ENCODE results near the gene DISP3.

The DISP3 gene

DNA sequence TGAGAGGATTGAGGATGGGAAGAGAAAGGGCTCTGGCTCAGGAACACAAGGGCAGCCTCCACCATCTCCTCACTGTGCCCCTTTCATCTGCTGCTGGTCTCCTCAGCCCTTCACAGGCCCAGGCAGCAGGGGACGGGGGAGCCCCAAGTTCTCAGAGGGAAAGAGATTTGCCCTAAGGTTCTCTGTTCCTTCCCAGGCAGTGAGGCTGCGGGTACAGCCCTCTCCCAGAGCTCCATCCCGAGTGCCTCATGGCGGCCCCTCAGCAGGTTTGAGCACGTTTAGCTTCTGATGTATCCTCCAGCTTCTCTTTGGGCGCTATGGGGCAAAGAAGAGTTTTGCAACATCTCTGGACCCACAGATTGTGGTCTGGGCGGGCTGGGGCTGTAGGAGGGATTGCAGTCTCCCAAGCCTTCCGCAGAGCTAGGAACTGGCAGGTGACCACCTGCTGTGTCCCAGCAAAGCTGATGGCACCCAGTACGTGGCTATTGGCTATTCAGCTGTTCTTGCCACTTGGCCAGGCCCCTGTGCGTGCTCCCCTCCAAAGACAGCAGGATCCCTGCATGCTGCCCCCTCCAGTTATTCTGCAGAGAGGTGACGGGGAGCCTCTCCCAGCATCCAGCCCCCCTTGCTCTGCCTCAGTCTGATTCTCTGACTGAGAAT lies 10.1 kb downstream of the DISP3 start:
- H3K27ac ChIP-seq: no peak overlapping the region
- POLR2A ChIA-PET (ENCODE audit: low non-redundant PET): no interaction called here
- TF ChIP-seq, protein P1, sequence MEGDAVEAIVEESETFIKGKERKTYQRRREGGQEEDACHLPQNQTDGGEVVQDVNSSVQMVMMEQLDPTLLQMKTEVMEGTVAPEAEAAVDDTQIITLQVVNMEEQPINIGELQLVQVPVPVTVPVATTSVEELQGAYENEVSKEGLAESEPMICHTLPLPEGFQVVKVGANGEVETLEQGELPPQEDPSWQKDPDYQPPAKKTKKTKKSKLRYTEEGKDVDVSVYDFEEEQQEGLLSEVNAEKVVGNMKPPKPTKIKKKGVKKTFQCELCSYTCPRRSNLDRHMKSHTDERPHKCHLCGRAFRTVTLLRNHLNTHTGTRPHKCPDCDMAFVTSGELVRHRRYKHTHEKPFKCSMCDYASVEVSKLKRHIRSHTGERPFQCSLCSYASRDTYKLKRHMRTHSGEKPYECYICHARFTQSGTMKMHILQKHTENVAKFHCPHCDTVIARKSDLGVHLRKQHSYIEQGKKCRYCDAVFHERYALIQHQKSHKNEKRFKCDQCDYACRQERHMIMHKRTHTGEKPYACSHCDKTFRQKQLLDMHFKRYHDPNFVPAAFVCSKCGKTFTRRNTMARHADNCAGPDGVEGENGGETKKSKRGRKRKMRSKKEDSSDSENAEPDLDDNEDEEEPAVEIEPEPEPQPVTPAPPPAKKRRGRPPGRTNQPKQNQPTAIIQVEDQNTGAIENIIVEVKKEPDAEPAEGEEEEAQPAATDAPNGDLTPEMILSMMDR (conservative IDR thresholded peaks at IDR 0.05; ENCODE audit: low read depth): no peak
- no peak for DNase-seq (ENCODE audit: low spot score)
- CTCF ChIA-PET: no interaction called here

DNA sequence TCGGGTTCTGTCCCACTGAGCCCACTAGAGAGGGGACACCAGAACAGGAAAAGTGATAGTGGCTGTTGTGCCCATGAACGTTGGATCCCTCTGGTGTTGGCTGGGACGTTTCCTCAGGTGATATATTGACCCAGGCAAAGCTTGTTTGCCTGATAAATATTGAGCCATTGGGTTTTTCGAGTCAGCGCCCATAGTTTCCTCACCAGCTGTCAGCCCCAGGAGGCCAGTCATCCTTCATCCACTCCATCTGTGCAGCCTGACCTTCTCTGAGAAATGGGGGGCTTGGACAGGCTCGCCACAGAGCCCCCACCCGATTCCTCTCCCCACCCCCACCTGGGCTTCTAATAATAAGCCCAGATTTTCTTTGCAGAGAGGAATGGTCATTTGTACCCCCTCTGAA lies 13.3 kb downstream of the DISP3 start:
- POLR2A ChIA-PET (ENCODE audit: low non-redundant PET): no interaction called here
- CTCF ChIA-PET: no interaction called here
- H3K27ac ChIP-seq: no peak overlapping the region
- no peak for DNase-seq (ENCODE audit: low spot score)
- TF ChIP-seq, protein P1 (conservative IDR thresholded peaks at IDR 0.05; ENCODE audit: low read depth): no peak

DNA sequence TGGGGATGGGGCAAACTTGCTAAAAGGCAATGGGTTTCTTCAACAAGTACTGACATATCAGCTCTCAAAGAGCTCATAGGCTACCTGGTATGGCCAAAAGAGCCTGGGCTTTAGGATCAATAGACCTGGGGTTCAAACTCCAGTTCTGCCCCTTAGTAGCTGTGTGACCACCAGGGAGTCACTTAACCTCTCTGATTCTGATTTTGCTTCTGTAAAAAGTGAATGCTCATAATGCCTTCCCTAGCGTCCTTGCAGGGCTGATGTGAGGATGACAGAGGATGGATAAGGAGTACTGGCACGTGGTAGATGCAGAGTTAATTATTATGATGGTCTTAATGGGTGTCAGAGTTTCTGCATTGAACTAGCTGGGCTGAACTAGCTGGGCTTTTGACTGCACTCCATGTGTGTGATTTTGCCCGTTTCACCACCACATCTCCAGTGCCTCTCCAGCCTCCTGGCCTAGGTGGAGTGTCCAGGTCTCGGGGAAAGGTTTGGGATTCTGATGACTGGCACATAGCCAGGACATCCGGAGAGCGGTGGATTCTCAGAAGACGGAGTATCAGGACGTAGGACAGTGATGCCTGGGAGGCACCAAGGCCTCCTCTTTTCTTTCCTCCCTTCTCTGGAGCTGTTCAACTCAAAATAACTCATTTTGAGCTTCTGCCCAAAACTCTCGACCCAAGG lies 15.2 kb downstream of the DISP3 start:
- no peak overlapping the region for H3K27ac ChIP-seq
- TF ChIP-seq, protein P1 (conservative IDR thresholded peaks at IDR 0.05; ENCODE audit: low read depth): no peak
- POLR2A ChIA-PET (ENCODE audit: low non-redundant PET): no interaction called here
- no peak for DNase-seq (ENCODE audit: low spot score)
- CTCF ChIA-PET: interaction anchor here (0.6 kb wide), 1 partner anchor 191 kb away, joined by 4 read pairs; no protein-coding TSS in a partner anchor

DNA sequence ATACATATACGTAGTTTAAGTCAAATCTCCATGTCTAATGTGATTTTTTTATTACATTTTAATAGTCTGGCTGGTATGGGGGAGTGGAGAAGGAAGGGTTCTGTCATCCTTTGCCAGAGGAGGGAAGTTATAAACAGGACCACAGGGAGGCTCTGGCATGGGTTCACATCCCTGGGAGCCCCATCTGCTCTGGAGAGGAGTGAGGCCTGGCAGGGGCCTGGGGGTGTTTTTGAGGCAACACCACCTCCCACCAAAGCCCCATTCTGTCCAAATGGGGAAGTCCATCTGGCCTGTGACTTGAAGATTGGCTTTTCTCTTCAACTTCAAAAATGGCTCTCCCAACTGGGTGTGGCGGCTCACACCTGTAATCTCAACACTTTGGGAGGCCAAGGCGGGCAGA lies 15.8 kb downstream of the DISP3 start:
- TF ChIP-seq, protein P1 (conservative IDR thresholded peaks at IDR 0.05; ENCODE audit: low read depth): no peak
- POLR2A ChIA-PET (ENCODE audit: low non-redundant PET): no interaction called here
- CTCF ChIA-PET: no interaction called here
- DNase-seq (ENCODE audit: low spot score): no peak
- H3K27ac ChIP-seq: no peak overlapping the region

DNA sequence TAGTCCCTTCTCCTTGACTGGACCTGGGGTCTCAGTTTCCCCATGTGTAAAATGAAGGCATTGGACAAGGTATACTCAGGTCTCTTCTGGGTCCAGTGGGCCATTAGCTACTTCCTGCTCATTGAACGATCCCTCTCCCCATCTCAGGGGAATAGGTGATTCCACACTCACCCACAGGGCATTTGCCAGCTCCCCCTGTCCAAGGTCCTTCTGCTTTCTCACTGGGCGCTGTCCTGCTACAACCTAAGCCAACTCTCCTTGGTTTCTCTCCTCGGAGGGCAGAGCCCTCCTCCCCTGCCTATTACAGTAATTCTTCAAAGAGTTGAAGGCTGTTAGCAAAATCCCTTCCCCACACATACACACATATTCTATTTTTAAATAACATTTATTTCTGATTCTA lies 16.6 kb downstream of the DISP3 start:
- ChIA-PET CTCF (no interaction called here), POLR2A (ENCODE audit: low non-redundant PET) (no interaction called here)
- TF ChIP-seq, protein P1 (conservative IDR thresholded peaks at IDR 0.05; ENCODE audit: low read depth): no peak

DNA sequence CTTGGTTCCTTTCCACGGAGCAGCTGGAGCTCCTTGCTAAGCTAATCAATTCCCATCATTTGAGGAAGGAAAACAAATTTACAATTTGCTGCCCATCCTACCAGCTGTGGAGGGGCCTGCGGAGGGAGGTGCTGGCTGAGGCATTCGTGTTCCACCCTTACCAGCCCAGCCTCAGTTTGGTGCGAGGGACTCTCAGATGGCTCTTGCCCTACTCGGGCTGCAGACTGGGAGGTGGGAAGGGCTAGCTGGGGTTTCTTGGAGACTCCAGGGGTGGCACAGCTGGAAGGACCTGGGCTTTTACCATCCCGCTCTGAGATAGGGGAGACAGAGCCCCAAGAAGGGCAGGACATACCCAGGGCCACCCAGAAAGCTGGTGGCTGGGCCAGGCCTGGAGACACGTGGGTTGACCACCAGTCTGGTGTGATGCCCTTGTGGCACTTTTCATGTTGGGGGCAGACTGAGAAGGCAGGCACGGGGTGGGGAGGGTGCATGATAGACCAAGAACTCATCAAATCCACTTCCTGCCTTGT lies 17.7 kb downstream of the DISP3 start:
- no peak for DNase-seq (ENCODE audit: low spot score)
- TF ChIP-seq, protein P1 (conservative IDR thresholded peaks at IDR 0.05; ENCODE audit: low read depth): no peak
- ChIA-PET POLR2A (ENCODE audit: low non-redundant PET) (no interaction called here), CTCF (interaction anchor here (0.6 to 0.9 kb wide), 2 partner anchors 146 to 180 kb away, joined by 4 to 7 read pairs; no protein-coding TSS in a partner anchor)
- H3K27ac ChIP-seq: no peak overlapping the region

More for the DNA sequence above, 16.6 kb downstream of the DISP3 start:
- DNase-seq (ENCODE audit: low spot score): no peak
- H3K27ac ChIP-seq: no peak overlapping the region
